Ovary (tissue), 9 donors: ENCODE results near the gene SUN1. TPM values are rescaled to one million over a fixed set of nuclear protein-coding genes. Genes with fewer than 3 reads are reported as not detected.

Source experiments
- DNase-seq, 5 donors: peaks; one replicate each; pipeline ENCODE4 v3.0.0-alpha.2; 2019 to 2020
- H3K27ac ChIP-seq, 2 donors: fragments of 200-600 bp; one replicate each; pipeline versions ENCODE4 v1.5.1 to v1.8.0; 2019 to 2022
- H3K27me3 ChIP-seq: fragments of 200-600 bp; one replicate; pipeline ENCODE4 v1.8.0; 2022
- H3K36me3 ChIP-seq: fragments of 200-600 bp; sonication (generic); one replicate; pipeline ENCODE4 v1.5.1; 2019
- H3K4me1 ChIP-seq: one replicate; pipeline ENCODE4 v1.8.1; 2013; ENCODE audit warnings: mild to moderate bottlenecking, moderate library complexity; ENCODE audit not compliant: insufficient read depth
- H3K4me3 ChIP-seq: fragments of 200-600 bp; sonication (generic); one replicate; pipeline ENCODE4 v1.5.1; 2017
- H3K9me3 ChIP-seq, 2 donors: fragments of 200-600 bp in 1 of 2; sonication (generic) in 1 of 2; one replicate each; pipeline versions ENCODE4 v1.5.1 to v1.8.1; 2013 to 2019; ENCODE audit warnings: mild to moderate bottlenecking in 1 of 2, moderate library complexity in 1 of 2
- EP300 ChIP-seq: sonication (generic); formaldehyde crosslinking; IDR thresholded peaks from one replicate; pipeline ENCODE4 v1.6.1; 2017; ENCODE audit warnings: antibody characterized with exemption
- POLR2A ChIP-seq: fragments of 450-650 bp; IDR thresholded peaks from one replicate; pipeline ENCODE4 v1.6.1; 2017; ENCODE audit warnings: antibody characterized with exemption, mild to moderate bottlenecking, moderate library complexity
- WGBS, 3 donors: extraction: QIAGEN DNeasy Blood & Tissue Kit in 1 of 3; methylation state at CpG; one replicate each; pipeline versions ENCODE4 v1.1.5 to v1.1.7; 2013 to 2017; 5-methylcytosine and 5-hydroxymethylcytosine counted together
- intact Hi-C, 4 donors: fragments of 100-400 bp; cut with DNase I; formaldehyde crosslinking; loops; one replicate each; pipeline versions ENCODE4 v1.11.0 to v1.15.1; 2022 to 2023
- polyA plus RNA-seq, 2 donors: library from polyadenylated mRNA; stranded (reverse); fragments of 200-250 nt in 1 of 2; fragments of 350-450 nt in 1 of 2; fragmentation: Illumina TruSeq in 1 of 2; extraction: RNeasy Lipid Tissue Mini Kit (QIAGEN cat#74804) in 1 of 2; gene quantifications; one replicate each; pipeline ENCODE4 v1.2.3, GENCODE V29; 2013 to 2014
- total RNA-seq, 7 donors: library from RNA; depleted of rRNA in 2 of 7; stranded (reverse); fragments of >200 nt in 2 of 7; fragmentation: NEBNext Ultra II Directional in 3 of 7; extraction: Animal tissue kit (Norgen Biotek cat#: 25700) in 3 of 7; gene quantifications; one replicate each; pipeline versions ENCODE4 v1.1.0 to v1.2.4, GENCODE V29; 2016 to 2023
- TF ChIP-seq, protein P1 (sequence below), 3 donors: fragments of 450-650 bp in 2 of 3; fragments of 200-600 bp in 1 of 3; IDR thresholded peaks; one replicate each; pipeline versions ENCODE4 v1.5.1 to v1.8.0; 2016 to 2022; ENCODE audit warnings: antibody characterized with exemption in 3 of 3, mild to moderate bottlenecking in 1 of 3
- donor health status: DM: no; HTN: no; CAD: no; lungs with moderate emphysema.
- donor health status: DM: no; HTN: no; CAD: no.
- donor health status: Bipolar disorder and iron deficiency.
- donor health status: DM: yes; HTN: yes; CAD: no.
- donor health status: DM: no; HTN: no; CAD: no.
- donor health status: DM: yes; HTN: yes; CAD: no.

Gene SUN1
- total and polyA plus RNA-seq, 9 donors = 100 to 196 (median 143) TPM

DNA sequence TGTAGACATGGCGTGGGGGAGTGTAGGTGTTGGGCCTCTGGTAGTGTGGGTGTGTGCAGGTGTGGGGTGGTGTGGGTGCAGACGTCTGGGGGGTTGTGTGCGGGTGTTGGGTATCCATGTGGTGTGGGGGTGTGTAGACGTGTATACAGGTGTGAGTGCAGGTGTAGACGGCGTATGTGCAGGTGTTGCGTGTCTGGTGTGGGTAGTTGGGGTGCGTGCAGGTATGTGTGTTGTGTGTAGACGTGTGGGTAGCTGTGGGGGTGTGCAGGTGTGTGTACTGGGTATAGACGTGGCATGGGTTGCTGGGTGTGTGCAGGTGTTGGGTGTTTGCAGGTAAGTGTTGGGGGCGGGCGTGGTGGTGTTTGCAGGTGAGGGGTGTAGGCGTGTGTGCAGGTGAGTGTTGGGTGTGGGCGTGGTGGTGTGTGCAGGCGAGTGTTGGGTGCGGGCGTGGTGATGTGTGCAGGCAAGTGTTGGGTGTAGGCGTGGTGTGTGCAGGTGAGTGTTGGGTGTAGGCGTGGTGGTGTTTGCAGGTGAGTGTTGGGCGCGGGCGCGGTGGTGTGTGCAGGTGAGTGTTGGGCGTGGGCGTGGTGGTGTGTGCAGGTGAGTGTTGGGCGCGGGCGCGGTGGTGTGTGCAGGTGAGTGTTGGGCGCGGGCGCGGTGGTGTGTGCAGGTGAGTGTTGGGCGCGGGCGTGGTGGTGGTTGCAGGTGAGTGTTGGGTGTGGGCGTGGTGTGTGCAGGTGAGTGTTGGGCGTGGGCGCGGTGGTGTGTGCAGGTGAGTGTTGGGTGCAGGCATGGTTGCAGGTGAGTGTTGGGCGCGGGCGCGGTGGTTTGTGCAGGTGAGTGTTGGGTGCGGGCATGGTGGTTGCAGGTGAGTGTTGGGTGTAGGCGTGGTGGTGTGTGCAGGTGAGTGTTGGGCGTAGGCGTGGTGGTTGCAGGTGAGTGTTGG is 60.6 kb downstream of the SUN1 start:
- H3K36me3 ChIP-seq = no peaks in the 10 kb centered on the region
- H3K4me3 ChIP-seq = no peak overlapping the region
- 91 to 97% (median 94%) methylated on average over 48 of the region's 48 CpGs for WGBS, 3 donors
- no peaks in the 10 kb centered on the region for H3K9me3 ChIP-seq
- no peaks in the 10 kb centered on the region for H3K4me1 ChIP-seq
- TF ChIP-seq POLR2A = no peak
- TF ChIP-seq EP300 = no peak
- TF ChIP-seq, protein P1, sequence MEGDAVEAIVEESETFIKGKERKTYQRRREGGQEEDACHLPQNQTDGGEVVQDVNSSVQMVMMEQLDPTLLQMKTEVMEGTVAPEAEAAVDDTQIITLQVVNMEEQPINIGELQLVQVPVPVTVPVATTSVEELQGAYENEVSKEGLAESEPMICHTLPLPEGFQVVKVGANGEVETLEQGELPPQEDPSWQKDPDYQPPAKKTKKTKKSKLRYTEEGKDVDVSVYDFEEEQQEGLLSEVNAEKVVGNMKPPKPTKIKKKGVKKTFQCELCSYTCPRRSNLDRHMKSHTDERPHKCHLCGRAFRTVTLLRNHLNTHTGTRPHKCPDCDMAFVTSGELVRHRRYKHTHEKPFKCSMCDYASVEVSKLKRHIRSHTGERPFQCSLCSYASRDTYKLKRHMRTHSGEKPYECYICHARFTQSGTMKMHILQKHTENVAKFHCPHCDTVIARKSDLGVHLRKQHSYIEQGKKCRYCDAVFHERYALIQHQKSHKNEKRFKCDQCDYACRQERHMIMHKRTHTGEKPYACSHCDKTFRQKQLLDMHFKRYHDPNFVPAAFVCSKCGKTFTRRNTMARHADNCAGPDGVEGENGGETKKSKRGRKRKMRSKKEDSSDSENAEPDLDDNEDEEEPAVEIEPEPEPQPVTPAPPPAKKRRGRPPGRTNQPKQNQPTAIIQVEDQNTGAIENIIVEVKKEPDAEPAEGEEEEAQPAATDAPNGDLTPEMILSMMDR (IDR thresholded peaks at IDR 0.05) = no peak
- H3K27me3 ChIP-seq = no peaks in the 10 kb centered on the region
- no peak for DNase-seq
- H3K27ac ChIP-seq = no peak overlapping the region
- intact Hi-C loops = no loop called here

DNA sequence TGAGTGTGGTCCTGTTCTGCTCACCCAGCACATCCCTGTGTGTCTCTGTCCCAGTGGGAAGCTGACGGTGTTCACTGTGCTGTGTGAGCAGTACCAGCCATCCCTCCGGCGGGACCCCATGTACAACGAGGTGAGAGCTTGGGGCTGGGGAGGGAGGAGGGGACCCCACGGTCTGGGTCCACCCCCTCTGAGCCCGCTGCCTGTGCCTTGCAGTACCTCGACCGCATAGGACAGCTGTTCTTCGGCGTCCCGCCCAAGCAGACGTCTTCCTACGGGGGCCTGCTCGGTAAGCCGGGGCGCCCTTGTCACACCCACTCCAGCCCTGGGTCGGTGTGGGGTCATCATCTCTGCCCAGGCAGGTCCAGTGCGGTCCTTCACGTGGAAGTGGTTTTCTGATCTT is 61.4 kb downstream of the SUN1 start:
- Histone ChIP-seq H3K4me1 (no peaks in the 10 kb centered on the region), H3K9me3 (no peaks in the 10 kb centered on the region), H3K36me3 (no peaks in the 10 kb centered on the region), H3K4me3 (no peak overlapping the region), H3K27me3 (no peaks in the 10 kb centered on the region), H3K27ac (no peak overlapping the region)
- intact Hi-C loops = no loop called here
- 86 to 92% (median 89%) methylated on average over 19 of the region's 19 CpGs for WGBS, 3 donors
- DNase-seq = no peak
- TF ChIP-seq POLR2A = no peak

DNA sequence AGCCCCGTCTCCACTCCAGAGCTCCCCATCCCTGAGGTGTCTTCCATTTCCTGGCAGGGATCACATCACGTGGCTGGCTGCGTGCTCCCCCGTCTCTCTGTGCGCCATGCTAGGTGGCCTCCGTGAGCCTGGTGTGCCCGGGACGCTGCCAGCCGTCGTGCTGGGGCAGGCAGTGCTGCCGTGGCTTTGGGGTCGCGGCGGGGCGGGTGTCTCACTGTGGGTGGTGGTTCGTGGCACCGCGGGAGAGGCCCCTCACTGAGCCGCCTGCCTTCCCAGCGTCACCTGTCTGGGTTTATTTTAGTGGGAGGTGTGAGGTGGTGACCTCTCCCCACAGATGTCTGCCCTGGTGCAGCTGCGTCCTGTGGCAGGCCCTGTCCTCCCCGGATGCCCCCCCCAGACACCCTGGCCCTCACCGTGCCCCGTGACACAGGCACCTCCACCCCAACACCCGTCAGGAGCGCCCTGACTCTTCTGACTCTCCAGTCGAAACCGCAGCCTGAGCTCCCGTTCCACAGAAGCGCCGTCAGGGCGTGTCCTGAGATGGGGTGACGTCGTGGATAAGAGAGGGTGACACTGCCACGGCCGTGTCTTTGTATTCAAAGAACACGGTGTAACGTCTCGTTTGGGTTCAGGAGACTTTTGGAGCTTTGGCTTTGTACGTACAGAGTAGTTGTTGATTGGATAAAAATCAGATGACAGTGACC is 62.0 kb downstream of the SUN1 start:
- TF ChIP-seq POLR2A = no peak
- TF ChIP-seq, protein P1 (IDR thresholded peaks at IDR 0.05) = no peak
- TF ChIP-seq EP300 = no peak
- whole genome bisulfite sequencing, 3 donors = 92 to 95% (median 93%) methylated on average over 40 of the region's 40 CpGs
- no peak for DNase-seq
- H3K27ac ChIP-seq = no peak overlapping the region
- H3K27me3 ChIP-seq = no peaks in the 10 kb centered on the region
- H3K36me3 ChIP-seq = no peaks in the 10 kb centered on the region
- intact Hi-C loops = no loop called here
- H3K4me3 ChIP-seq = no peak overlapping the region
- no peaks in the 10 kb centered on the region for H3K9me3 ChIP-seq
- no peaks in the 10 kb centered on the region for H3K4me1 ChIP-seq

DNA sequence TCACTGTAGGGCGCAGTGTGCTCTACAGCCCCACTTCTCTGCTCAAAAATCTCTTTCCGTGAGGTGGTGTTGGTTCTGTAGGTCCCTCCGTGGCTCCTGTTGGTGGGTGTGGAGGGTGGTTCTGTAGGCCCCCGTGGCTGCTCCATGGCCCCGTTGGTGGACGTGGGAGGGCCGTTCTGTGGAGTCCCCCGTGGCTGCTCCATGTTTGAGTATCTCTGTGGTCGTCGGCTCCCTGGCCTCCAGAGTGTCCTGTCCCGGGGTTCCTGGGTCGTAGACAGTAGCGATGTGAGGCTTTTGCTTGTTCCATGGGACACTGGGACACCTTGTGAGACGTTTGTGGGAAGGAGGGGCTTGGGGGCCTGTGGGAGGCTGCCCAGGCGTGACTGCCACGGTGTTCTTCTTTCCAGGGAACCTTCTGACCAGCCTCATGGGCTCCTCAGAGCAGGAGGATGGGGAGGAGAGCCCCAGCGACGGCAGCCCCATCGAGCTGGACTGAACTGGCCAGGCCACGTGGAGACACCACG is 62.7 kb downstream of the SUN1 start:
- Histone ChIP-seq H3K4me3 (no peak overlapping the region), H3K36me3 (no peaks in the 10 kb centered on the region), H3K27ac (no peak overlapping the region), H3K9me3 (no peaks in the 10 kb centered on the region), H3K4me1 (no peaks in the 10 kb centered on the region), H3K27me3 (no peaks in the 10 kb centered on the region)
- 87 to 93% (median 90%) methylated on average over 21 of the region's 21 CpGs for WGBS, 3 donors
- intact Hi-C loops = no loop called here
- DNase-seq = no peak
- TF ChIP-seq, protein P1 (IDR thresholded peaks at IDR 0.05) = no peak
- TF ChIP-seq POLR2A = no peak
